Measurements from ENCODE around the gene NR6A1. TPM values are rescaled to one million over a fixed set of nuclear protein-coding genes. Genes with fewer than 3 reads are reported as not detected.
A peak's percentile ranks its signal among the peaks of the same experiment; 100 is the strongest.

The NR6A1 gene
- total RNA-seq, 1 experiment from 2014 or later: 99.3 TPM

DNA sequence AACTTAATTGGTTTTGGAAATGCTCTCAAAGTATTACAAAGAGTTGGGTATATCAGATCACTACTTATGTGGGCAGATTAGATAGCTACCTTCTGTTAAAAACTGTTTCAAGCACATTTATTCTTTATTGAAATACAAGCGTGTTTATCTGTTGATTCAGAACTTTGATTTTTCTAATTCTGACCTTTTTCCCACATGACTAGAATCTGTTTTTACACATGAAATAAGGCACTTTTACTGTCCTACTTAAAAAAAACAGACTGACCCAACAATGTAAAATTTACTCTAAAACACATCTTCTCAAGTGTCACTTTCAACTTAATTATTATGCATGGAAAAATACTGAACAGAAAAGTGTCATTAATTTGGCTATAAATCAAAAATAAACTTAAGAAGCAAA lies 4.8 kb downstream of the NR6A1 start:
- no peak overlapping the region for H3K23ac ChIP-seq (ENCODE audit: insufficient read length, low read depth, low read length)
- no peak overlapping the region for H3K18ac ChIP-seq (ENCODE audit: insufficient read length, low read depth, low read length)
- Mint-ChIP-seq H3K27ac (peak overlapping the region in 1 of 3 experiments; percentile 59; a peak in 2 of 7 replicates), H3K36me3 (ENCODE audit: insufficient read depth in 1 of 3, low read depth in 3 of 3) (no peaks in the 10 kb centered on the region), H3K9me3 (no peaks in the 10 kb centered on the region), H3K27me3 (ENCODE audit: low read depth) (peaks cover 24% of the 10 kb centered on the region), H3K4me3 (peak overlapping the region in 1 of 2 experiments; percentile 99; a peak in 3 of 5 replicates), H3K4me1 (peaks cover 75 to 79% of the 10 kb centered on the region in 2 experiments)
- H2BK120ac ChIP-seq (ENCODE audit: low read depth, low read length, poor library complexity, severe bottlenecking): no peak overlapping the region
- H3K9me3 ChIP-seq (ENCODE audit: control insufficient read depth, low read depth, low read length): no peaks in the 10 kb centered on the region
- DNase-seq: no peak
- no peak overlapping the region for H2BK20ac ChIP-seq (ENCODE audit: low read depth, low read length, poor library complexity, severe bottlenecking)
- H3K4me2 ChIP-seq (ENCODE audit: insufficient read depth, insufficient read length, low read length): no peak overlapping the region
- peaks cover 6% of the 10 kb centered on the region; the same call in 1 of the 2 replicates for H3K4me1 ChIP-seq (ENCODE audit: insufficient read depth, low read length)
- H2BK5ac ChIP-seq (ENCODE audit: insufficient read length, low read length): no peak overlapping the region
- H4K20me1 ChIP-seq (ENCODE audit: control insufficient read depth, insufficient read depth, insufficient read length): no peaks in the 10 kb centered on the region
- H4K8ac ChIP-seq (replicated peaks; ENCODE audit: insufficient read length, low read depth, low read length): no peak overlapping the region
- no peak overlapping the region for H3K27ac ChIP-seq (ENCODE audit: insufficient read length, low read depth, low read length)
- WGBS (ENCODE audit: extremely low coverage, insufficient read length, low lambda C conversion rate): no CpG with 5 or more reads among the region's 1 CpG
- TF ChIP-seq, protein P1, sequence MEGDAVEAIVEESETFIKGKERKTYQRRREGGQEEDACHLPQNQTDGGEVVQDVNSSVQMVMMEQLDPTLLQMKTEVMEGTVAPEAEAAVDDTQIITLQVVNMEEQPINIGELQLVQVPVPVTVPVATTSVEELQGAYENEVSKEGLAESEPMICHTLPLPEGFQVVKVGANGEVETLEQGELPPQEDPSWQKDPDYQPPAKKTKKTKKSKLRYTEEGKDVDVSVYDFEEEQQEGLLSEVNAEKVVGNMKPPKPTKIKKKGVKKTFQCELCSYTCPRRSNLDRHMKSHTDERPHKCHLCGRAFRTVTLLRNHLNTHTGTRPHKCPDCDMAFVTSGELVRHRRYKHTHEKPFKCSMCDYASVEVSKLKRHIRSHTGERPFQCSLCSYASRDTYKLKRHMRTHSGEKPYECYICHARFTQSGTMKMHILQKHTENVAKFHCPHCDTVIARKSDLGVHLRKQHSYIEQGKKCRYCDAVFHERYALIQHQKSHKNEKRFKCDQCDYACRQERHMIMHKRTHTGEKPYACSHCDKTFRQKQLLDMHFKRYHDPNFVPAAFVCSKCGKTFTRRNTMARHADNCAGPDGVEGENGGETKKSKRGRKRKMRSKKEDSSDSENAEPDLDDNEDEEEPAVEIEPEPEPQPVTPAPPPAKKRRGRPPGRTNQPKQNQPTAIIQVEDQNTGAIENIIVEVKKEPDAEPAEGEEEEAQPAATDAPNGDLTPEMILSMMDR (conservative IDR thresholded peaks at IDR 0.05): no peak
- no peak overlapping the region for H4K5ac ChIP-seq (ENCODE audit: insufficient read length, low read depth, low read length)
- H3K4ac ChIP-seq (ENCODE audit: low read depth, low read length): no peak overlapping the region
- H3K79me1 ChIP-seq (ENCODE audit: insufficient read depth, low read depth, low read length, poor library complexity, severe bottlenecking): no peaks in the 10 kb centered on the region
- no peak overlapping the region for H2AK5ac ChIP-seq (ENCODE audit: insufficient read length, low read length)
- no peak overlapping the region for H3T11ph ChIP-seq (ENCODE audit: low read length)
- peaks cover 12% of the 10 kb centered on the region for H3K23me2 ChIP-seq (ENCODE audit: insufficient read length, low read depth, low read length, poor library complexity, severe bottlenecking)
- H2BK15ac ChIP-seq (ENCODE audit: low read depth, low read length): no peak overlapping the region
- peaks cover 15% of the 10 kb centered on the region; the same call in 1 of the 2 replicates for H3K79me2 ChIP-seq (ENCODE audit: insufficient read depth, low read length)
- no peak overlapping the region for H4K91ac ChIP-seq (ENCODE audit: insufficient read length, low read depth, low read length)
- H2BK12ac ChIP-seq (ENCODE audit: insufficient read length, low read depth, low read length): no peak overlapping the region
- no peak overlapping the region for H3K9ac ChIP-seq (ENCODE audit: extremely low read depth, insufficient read length, low read length)
- H3K27me3 ChIP-seq (ENCODE audit: insufficient read depth, low read length): no peaks in the 10 kb centered on the region
- no peak overlapping the region for H3K14ac ChIP-seq (ENCODE audit: insufficient read depth, low read length)
- no peak overlapping the region for H2AFZ ChIP-seq (ENCODE audit: low read length)
- H3K56ac ChIP-seq (ENCODE audit: insufficient read length, low read depth, low read length): no peak overlapping the region

Measured in H9 (cell line).